ENCODE data around the gene SIGLEC6.

Gene SIGLEC6

GRCh38 chr19:51477344-51477743, 54.1 kb downstream of the SIGLEC6 start:
- no peaks in the 10 kb centered on the region for H3K36me3 ChIP-seq (ENCODE audit: insufficient read depth)
- no peak overlapping the region for H3K9ac ChIP-seq
- no peak overlapping the region for H3K4me2 ChIP-seq
- H4K20me1 ChIP-seq (ENCODE audit: insufficient read depth), result no peaks in the 10 kb centered on the region
- TF ChIP-seq CTCF (conservative IDR thresholded peaks at IDR 0.05; ENCODE audit: low read depth, low read length), result no peak
- H3K4me1 ChIP-seq (ENCODE audit: low read depth, poor library complexity, severe bottlenecking), result no peaks in the 10 kb centered on the region
- H3K4me3 ChIP-seq (IDR thresholded peaks at IDR 0.05; ENCODE audit: insufficient read depth, low read depth, low read length), result no peak overlapping the region
- H3K27me3 ChIP-seq (ENCODE audit: insufficient read depth, low read depth), result no peaks in the 10 kb centered on the region; the same call in 1 of the 2 replicates
- H3K27ac ChIP-seq, result no peak overlapping the region
- H2AFZ ChIP-seq (ENCODE audit: low read depth), result no peak overlapping the region
- no peaks in the 10 kb centered on the region for H3K79me2 ChIP-seq (ENCODE audit: insufficient read depth, low read depth)

GRCh38 chr19:51476164-51476563, 55.3 kb downstream of the SIGLEC6 start:
- Histone ChIP-seq H3K27ac (no peak overlapping the region), H2AFZ (ENCODE audit: low read depth) (no peak overlapping the region), H3K9ac (no peak overlapping the region), H3K4me1 (ENCODE audit: low read depth, poor library complexity, severe bottlenecking) (no peaks in the 10 kb centered on the region), H3K79me2 (ENCODE audit: insufficient read depth, low read depth) (no peaks in the 10 kb centered on the region), H3K4me2 (no peak overlapping the region), H3K36me3 (ENCODE audit: insufficient read depth) (no peaks in the 10 kb centered on the region), H4K20me1 (ENCODE audit: insufficient read depth) (no peaks in the 10 kb centered on the region), H3K27me3 (ENCODE audit: insufficient read depth, low read depth) (no peaks in the 10 kb centered on the region; the same call in 1 of the 2 replicates), H3K4me3 (IDR thresholded peaks at IDR 0.05; ENCODE audit: insufficient read depth, low read depth, low read length) (no peak overlapping the region)
- TF ChIP-seq CTCF (conservative IDR thresholded peaks at IDR 0.05; ENCODE audit: low read depth, low read length), result no peak

GRCh38 chr19:51473009-51473707, 58.3 kb downstream of the SIGLEC6 start:
- H3K9ac ChIP-seq, result no peak overlapping the region
- H3K79me2 ChIP-seq (ENCODE audit: insufficient read depth, low read depth), result no peaks in the 10 kb centered on the region
- H3K27ac ChIP-seq, result no peak overlapping the region
- H4K20me1 ChIP-seq (ENCODE audit: insufficient read depth), result no peaks in the 10 kb centered on the region
- no peak overlapping the region for H2AFZ ChIP-seq (ENCODE audit: low read depth)
- H3K4me2 ChIP-seq, result no peak overlapping the region
- H3K36me3 ChIP-seq (ENCODE audit: insufficient read depth), result no peaks in the 10 kb centered on the region
- H3K4me3 ChIP-seq (IDR thresholded peaks at IDR 0.05; ENCODE audit: insufficient read depth, low read depth, low read length), result no peak overlapping the region
- H3K27me3 ChIP-seq (ENCODE audit: insufficient read depth, low read depth), result no peaks in the 10 kb centered on the region; the same call in 1 of the 2 replicates
- TF ChIP-seq CTCF (conservative IDR thresholded peaks at IDR 0.05; ENCODE audit: low read depth, low read length), result peak; percentile 66
- no peaks in the 10 kb centered on the region for H3K4me1 ChIP-seq (ENCODE audit: low read depth, poor library complexity, severe bottlenecking)

- H3K4me3 ChIP-seq (IDR thresholded peaks at IDR 0.05; ENCODE audit: insufficient read depth, low read depth, low read length), result no peak overlapping the region
- H3K79me2 ChIP-seq (ENCODE audit: insufficient read depth, low read depth), result no peaks in the 10 kb centered on the region
- H4K20me1 ChIP-seq (ENCODE audit: insufficient read depth), result no peaks in the 10 kb centered on the region
- no peak for TF ChIP-seq CTCF (conservative IDR thresholded peaks at IDR 0.05; ENCODE audit: low read depth, low read length)
- no peak overlapping the region for H3K27ac ChIP-seq
- H3K4me1 ChIP-seq (ENCODE audit: low read depth, poor library complexity, severe bottlenecking), result no peaks in the 10 kb centered on the region
- H3K36me3 ChIP-seq (ENCODE audit: insufficient read depth), result no peaks in the 10 kb centered on the region
- H2AFZ ChIP-seq (ENCODE audit: low read depth), result no peak overlapping the region
- no peaks in the 10 kb centered on the region; the same call in 1 of the 2 replicates for H3K27me3 ChIP-seq (ENCODE audit: insufficient read depth, low read depth)
- H3K4me2 ChIP-seq, result no peak overlapping the region
- H3K9ac ChIP-seq, result no peak overlapping the region
These were observed 58.9 kb downstream of the SIGLEC6 start for GRCh38 chr19:51472607-51473006.

Measured in KMS-11 (cell line).